CD4-positive, alpha-beta T cell treated with Interleukin-6 at 100 ng/mL for 8 hours (primary cell): Measurements from ENCODE around the gene POU6F2.

Experiments used
- DNase-seq: peaks from one replicate; pipeline ENCODE4 v3.0.0-alpha.2; 2020; ENCODE audit warnings: mixed read lengths, low spot score

The POU6F2 gene

DNA sequence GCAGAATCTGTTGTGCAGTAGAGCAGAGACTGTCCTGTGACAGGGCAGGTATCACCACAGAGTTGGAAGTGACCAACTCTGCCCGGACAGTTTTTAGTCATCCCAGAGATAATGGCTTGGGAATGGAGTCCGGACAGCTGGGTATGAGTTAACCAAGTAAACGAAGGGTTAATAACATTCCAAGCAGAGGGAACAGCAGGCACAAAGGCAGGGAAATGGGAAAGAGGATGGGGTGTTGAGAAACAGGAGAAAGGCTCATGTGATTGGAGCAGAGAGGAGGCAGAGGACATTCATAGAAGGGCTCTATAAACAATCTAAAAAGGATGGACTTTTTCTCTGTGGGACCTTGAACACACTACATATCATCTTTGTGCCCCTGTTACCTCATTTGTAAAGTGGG is 456.3 kb downstream of the POU6F2 start:
- DNase-seq = no peak

DNA sequence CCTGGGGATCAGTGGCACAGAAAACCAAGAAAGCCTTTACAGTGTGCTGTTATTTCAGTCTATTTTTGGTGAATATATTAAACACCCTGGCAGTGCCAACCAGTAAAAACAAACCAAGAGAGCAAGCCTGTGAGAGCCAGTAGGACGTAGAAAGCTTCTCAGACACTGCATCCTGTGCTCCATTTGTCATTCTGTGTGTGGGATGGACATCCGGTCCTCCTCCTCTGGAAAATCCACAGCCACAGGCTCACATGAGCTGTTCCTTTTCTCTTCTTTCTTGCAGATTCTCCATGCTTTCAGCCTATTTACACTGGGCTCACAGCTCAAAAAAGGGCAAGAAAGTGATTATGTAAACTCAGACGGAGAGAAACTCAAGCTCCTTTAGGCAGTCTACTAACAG is 468.8 kb downstream of the POU6F2 start:
- no peak for DNase-seq

DNA sequence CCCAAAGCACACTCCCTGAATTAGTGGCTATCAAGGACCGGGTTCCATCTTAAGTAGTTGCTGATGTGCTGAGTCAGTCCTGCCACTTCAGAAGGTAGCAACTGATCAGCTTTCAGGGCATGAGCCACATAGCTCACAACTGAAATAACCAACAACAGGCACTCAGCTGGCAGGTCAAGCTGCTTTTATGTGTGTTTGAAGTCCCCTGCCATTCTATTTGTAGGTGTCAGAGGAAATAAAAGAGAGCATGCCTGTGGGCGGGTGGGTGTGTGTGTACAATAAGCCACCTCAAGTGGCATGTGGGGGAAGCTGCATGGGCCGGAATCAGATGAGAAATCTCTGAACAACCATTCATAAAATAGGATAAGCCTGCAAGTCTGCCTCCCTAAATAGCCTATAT is 474.2 kb downstream of the POU6F2 start:
- DNase-seq = no peak

DNA sequence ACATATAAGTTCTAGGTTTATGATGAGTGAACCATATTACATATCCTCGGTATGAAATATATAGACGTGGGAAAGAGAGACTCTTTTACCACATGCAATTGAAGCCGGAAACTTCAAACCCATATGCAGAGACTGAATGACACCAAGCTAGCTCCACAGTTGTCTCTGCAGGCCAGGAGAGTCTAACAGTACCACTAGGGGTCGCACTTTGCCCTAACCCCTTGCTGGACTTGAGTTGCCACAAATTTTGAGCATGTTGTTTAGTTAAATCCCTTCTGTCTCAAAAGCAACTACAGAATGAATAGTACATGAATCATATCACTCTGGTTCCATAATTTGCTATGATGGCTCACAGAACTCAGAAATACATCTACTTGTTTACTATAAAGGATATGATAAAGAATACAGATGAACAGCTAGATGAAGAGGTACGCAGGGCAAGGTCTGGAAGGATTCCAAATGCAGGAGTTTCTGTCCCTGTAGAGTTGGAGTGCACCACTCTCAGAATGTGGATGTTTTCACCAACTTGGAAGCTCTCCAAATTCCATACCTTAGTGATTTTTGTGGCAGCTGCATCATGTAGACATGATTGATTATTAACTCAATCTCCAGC is 476.1 kb downstream of the POU6F2 start:
- peak; percentile 35 for DNase-seq

DNA sequence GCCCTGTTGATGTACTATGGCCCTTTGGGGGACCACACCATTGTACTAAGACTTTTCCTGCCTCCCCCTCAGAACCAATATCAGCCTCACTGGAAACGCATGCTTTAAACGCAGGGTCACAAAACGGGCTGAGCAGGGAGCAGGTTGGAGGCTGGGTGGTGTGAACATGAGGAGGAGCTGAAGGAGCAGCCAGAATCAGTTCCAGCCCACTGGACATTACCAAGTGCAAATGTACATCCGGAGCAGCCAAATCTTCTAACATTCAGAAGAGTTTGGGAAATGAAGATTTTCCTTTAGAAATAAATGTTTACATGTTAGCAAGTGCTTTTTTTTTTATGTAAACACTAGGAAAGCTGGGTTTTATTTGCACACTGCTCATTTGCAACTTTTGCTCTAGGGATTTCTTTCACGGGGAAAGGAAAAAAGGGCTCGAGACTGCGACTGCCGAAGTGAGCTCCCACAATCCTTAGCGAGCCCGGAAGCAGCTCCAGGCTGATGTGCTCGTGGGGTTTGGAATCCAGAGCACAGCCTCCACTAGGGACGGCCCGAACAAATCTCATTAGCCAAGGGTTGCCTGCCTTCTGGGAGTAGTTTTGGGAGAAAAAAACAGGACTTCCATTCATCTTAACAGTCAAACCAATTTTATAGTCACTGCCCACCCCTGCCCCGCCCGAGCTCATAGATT is 480.5 kb downstream of the POU6F2 start:
- DNase-seq = no peak

DNA sequence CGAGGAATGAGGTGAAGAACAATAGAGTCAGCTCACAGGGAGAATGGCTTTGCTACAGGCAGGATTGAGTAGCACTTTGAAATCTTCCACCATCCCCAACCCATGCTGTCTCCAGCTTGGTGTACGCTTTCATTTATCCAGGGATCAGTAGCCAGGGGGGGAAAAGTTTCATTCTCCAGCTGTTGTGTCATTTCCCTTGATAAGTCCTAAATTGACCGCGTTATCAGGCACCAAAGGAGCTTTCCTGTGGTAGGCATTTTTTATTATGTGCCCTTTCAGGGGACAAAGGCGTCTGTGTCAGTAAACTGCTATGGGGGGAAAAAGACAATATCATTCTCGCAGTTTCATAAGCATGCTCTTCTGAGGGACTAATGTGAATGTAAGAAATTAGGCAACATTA is 481.9 kb downstream of the POU6F2 start:
- no peak for DNase-seq

DNA sequence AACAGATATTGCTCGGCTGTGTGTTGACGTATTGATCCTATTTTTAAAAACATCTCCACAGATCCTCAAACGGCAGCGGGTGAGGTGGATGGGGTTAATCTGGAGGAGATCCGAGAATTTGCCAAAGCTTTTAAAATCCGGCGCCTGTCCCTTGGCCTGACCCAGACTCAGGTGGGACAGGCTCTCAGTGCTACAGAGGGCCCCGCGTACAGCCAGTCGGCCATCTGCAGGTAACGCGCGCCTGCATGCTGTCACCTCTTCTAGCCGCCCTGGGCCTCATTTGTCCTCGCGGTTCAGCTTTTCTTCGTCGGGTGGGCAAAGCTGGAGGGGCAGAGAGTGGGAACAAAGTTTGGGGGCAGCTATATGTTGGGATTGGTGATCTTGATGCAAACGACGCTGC is 482.8 kb downstream of the POU6F2 start:
- no peak for DNase-seq

DNA sequence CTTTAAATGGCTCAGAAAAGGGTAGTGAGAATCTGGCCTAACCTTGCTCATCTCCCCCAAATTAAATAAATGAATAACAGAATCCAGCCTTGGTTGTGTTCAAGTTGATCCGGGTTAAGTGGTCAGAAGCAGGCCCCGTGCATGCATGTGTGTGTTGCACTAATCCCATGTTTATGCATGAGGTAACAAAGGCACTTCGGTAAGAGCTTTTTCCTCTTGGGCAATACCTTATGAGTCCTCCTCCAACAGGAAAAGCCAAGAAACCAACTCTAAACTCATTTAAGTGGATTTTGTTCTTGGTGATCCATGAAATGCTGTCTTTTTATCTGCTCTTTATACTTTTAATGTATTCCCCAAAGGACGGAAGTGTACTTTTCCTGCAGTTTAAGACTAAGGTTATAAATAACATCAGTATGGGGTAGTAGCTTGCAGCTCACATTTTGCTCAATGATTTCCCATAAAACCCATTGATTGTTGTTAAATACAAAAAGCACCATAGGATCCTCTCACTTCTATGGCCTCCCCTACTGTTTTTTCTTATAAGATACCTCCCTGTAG is 483.6 kb downstream of the POU6F2 start:
- DNase-seq = no peak

DNA sequence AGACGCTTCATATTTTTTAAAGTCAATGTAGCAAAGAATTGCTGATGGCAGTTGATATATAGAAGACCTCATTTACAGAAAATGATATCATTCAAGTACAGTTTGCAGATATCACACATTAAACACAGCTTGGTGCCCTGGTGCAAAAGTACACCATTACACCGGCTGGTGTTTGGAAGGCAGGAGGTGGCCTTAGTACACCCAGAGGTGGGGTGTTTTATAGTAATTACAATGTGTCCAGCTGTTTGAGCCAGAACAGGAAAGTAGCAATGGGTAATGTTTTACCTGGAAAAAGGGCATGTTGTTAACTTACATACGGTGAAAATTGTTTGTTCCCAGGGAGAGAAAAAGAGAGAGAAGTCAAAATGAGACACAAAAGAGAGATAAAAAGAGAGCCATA is 485.5 kb downstream of the POU6F2 start:
- no peak for DNase-seq

DNA sequence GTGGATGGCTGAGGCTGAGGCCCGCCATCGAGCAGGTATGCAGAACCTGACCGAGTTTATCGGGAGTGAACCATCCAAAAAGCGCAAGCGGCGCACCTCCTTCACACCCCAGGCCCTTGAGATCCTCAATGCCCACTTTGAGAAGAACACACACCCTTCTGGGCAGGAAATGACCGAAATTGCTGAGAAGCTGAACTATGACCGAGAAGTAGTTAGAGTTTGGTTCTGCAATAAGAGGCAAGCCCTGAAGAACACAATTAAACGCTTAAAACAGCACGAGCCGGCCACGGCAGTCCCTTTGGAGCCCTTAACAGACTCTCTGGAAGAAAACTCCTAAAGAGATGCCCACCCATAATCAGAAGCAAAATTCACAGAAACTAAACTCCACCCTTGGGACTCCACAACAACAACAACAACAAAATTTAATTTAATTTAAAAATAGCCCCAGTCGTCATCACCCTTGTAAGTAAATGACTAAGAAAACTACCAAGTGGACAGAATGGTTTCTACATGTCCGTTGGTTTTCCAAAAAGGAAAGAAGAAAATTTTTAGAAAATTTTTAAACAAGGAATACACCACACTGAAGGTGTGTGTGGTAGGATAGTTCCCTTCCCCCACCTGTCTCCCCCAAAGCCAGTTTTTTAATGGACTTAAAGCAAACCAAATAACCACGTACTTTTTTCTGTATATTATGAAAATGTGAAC is 486.8 kb downstream of the POU6F2 start:
- DNase-seq = no peak

DNA sequence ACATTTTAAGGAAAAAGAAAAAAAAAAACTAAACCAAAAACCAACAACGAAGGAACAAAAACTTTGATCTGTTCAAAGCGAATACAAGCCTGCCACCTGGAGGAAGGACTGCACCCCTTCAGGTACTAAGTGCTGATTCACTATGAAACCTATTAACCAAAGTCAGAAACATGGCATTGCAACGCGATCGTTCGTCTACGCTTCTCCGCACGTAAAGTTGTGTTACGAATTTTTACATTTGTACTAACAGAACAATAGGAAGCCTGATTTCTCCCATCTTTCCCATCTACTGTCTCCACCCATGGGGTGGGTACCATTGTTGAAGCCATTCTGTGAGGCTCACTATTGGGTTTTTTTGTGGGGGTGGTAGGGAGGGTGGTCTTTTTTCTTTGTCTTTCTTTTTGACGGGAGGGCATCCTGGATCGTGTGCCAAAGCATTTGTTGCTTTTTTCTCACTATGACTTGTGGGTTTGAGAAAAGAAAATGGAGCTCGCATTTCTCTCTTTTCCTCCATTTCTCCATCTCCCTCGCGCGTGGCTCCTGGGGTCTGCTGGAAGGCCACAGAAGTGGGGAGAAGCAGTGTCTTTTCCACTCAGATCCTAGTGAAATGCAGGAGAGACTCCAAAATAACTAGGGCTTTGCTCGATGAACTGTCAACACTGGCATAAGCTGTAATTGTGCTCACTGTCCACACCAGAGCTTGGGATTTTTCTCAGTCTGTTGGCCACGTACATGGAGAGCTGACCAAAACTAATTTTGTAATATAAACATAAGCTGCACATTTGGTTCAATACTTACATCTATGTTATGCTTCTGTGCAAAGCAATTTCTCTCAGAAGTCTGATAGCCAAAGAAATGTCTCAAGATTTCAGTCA is 487.6 kb downstream of the POU6F2 start:
- peak; percentile 12 for DNase-seq

DNA sequence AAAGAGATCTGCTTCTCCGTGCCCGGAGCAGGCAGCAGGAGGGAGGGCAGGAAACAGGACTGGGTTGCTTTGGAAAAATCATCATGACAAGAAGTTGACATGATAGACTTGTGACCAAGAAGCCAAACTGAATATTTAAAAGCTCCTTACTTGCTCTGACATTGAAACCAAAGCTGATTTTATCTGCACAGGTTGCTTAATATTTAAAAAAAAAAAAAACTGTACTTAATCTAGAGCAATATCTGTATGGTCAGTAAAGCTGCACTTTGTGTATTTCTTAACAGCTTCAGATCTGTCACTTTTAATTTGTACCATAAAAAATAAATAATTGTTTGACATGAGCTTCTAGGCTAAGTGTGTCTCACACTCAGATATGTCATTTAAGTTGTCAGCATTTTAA is 490.6 kb downstream of the POU6F2 start:
- DNase-seq = no peak

DNA sequence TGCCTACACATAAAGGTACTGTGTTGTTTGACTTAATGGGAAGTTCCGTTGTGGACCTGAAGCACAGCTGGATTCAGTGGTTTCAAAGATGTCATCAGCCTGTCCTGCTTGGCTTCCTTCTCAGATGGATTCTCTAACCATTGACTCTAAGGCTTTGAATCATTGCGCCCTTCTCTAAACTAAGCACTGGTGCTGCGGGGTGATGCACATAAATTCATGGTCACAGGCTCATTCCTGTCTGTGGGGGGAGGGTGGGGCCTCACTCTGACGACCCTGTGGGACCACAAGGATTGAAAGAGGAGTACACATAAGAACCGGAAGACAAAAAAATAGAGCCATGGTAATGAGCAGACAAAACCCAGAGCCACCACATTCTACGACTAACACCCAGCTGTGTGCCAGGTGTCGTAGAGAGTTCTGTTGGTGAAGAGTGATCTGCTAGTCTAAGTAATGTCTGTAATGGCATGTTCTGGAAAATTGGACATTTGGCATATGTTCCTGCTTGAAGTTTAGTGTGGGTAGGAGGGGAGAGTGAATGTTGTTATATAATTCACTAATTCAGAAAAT is 491.2 kb downstream of the POU6F2 start:
- no peak for DNase-seq

DNA sequence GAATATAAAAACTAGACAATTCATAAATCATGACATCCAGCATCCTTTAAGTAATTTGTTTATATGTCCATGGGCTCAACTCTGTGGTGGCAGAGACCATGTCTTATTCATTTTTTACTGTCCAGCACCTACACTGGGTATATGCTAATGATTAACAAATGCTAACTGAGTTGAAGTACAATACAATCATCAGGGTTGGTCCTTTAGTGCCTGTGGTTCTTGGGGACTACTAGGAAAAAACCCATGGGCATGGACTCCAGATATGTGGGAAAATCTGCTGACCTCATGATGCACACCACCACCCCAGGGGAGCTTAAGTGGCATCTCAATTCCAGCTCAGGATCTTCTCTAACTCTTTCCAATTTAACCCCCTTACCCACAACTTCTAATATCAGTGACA is 503.2 kb downstream of the POU6F2 start:
- DNase-seq = no peak

DNA sequence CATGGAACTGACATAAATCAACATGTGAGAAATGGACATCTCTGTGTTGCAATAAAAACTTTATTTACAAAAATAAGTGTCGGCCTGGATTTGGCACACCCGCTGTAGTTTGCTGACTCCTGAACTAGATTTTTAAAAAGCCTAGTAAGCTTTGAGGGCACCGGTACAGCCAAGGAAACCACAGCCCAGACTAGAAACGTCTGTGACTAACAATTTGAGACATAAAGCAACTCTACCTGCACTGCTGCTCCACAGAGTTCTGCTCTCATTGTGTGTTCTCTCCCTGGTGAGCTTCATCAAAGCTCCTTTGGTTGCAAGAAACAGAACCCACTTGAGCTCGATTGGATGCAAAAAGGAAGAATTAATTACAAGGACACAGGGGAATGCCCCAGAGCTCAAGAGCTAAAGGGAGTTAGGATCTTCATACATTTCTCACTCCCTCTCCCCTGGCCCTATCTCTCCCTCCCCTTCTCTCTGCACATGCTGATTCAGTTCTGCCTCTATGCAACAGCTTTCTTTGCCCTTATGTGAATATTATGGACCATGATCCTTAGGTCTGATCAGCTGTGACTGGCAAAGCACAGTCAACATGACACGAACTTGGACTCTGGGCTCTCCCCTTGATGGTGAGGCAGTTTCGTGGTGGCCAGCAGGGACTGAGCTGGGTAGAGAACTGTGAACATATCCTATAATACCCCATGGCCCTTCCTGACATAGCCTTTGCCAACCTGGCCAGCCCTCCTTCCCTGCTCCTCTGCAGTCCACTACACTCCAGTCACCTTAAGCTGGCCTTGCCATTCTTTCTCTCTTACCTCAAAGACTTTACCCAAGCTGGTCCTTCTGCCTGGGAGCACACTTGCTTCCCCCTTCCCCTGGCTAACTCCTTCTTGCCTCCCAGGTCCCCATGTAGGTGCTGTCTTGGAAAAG is 511.0 kb downstream of the POU6F2 start:
- DNase-seq = no peak

DNA sequence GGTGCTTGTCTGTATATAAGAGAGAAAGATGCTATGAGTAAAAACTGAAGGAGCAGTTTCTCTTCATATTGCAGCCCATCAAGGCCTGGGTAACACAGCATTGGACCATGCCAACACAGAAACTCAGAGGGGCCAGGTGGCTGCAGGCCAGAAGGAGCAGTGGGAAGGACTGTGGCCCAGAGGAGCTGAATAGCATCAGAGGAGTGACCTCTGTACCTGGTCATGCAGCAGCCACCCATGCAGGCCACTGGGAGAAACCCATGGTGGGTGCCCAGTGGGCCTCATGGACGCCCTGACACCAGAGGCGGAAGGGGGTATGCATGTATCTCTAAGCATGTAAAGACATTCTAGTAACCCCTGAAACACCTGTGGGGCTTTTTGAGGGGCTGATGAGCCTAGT is 512.6 kb downstream of the POU6F2 start:
- DNase-seq = no peak

DNA sequence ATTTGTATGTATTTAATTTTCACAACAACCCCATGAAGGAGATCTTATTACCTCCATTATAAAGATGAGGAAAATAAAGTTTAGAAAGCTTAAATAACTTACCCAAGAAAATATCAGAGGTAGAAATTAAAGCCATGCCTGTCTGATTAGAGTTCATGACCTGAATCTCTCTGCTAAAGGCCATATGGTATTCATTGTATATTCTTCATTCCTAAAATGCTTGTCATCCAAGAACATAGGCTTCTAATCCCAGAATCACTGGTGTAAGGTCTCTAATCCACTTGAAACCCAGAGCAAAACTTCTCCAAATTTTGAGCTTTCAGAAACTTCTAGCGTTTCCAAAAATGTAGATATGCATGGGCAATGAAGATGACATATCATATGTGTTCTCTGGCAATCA is 516.2 kb downstream of the POU6F2 start:
- DNase-seq = no peak

DNA sequence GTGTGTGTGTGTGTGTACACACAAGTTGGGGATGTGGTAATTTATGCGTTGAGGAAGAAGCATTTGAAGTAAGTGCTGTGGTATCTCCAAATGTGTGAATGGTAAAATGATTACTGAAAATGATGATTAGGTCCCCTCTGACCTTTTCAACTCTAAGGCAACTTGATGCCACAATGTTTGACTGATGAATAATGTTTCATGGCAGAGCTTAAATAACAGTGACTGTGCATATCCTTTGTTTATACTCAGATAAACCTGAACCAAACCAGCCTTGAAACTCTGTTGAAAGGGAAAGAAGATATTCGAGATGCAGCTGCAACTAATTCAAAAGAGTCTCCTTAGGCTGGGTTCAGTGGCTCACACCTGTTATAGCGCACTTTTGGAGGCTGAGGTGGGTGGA is 523.6 kb downstream of the POU6F2 start:
- no peak for DNase-seq

DNA sequence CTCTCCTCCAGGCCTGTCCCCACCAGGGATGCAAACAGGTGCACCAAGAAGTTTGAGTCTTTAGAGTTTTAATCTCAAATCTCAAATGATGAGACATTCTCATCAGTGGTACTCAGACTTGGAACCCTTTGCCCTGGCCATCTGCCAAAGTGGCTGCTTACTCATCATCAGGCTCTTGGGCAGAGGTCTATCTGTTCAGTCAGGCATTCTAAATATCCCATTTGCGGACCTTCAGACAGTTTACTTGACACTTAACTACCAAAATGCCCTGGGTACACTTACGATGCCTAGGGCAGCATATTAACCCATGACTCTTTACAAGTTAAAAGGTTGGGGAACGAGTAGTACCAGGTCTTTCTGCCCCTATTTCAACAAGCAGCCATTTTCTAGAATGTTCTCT is 527.3 kb downstream of the POU6F2 start:
- no peak for DNase-seq

DNA sequence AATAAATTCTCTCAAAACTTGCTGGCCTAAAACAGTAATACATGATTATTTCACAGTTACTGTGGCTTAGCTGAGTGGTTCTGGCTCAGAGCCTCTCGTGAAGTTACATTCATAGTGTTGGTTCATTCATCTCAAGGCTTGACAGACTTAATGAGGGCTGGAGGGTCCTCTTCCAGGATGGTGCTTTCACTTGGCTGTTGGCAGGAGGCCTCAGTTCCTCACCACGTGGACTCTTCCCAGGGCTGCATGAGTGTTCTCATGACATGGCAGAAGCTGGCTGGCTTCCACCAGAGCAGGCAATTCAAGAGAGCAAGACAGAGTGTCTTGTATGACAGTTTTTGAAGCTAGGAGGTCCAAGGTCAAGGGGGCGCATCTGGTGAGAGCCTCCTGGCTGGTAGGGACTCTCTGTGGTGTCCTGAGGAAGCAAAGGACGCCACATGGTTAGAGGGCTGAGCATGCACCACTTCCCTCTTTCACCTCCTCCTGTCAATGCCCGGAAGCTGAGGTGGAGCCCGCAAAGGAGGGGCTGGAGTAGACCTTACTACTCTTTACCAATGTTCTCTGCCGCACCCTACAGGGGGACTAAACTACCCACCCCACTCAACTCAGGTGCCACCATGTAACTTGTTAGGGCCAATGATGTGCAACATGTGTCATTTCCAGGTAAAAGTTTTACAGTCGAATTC is 530.3 kb downstream of the POU6F2 start:
- DNase-seq = no peak
